NCI-H1930 (cell line): ENCODE results near the gene SLC38A5.
"Not testable (repeated sequence)": the region's sequence is repeated elsewhere in the genome, so short reads cannot be mapped to it uniquely, and the experiment has no call there.

ENCODE experiments used
- DNase-seq, 2 experiments: peaks; one replicate each; lab custom pipeline; 2025; lab: John Stamatoyannopoulos, UW

SLC38A5 gene

DNA sequence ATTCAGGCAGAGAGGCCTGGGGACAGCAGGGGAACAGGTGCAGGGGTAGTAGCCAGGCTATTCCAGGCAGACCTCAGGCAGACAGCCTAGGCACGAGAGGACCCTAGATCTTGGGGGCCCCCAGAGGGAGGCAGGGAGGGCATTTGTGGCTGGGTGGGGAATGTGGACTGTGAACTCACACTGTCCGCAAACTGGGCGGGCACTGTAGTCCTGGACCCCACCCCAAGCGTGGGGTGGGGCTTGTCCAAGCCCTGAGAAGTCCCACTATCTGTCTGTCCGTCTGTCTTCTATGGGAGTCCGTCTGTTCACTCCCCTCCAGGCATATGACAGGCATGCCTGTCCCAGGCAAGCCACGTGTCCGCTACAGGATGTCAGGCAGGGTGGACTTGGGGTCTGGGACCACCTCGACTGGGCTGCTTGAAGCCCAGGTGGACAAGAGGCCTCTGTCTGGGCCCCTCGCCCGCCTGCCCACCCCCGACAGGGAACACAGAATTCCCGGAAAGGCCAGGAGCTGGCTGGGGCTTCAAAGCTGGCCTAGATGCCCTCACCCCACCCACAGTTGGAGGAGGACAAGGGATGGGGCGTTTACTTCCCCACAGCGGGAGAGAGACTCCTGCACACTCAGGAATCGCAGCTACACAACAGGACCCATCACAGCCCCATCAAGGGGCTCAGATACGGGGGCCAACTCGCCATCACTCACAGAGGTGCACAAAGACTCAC lies at the start of gene SLC38A5:
SLC38A5 (minus strand) TSS at position 151 of the 723 bp plus-strand sequence. CDS start 2,336 bp downstream, outside the sequence.
- DNase-seq: no peak

DNA sequence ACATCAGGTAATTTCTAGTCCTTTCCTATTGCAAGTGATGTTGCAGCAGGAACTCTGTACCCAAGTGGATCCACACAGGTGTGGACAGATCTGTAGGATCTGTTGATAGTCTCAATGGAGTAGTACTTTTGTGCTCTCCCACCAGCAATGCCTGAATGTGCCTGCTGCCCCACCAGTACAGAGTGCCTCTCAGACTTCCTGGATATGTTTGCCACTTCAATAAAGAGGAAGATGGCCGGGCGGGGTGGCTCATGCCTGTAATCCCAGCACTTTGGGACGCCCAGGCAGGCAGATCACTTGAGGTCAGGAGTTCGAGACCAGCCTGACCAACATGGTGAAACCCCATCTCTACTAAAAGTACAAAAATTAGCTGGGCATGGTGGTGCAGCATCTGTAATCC lies 49.4 kb upstream of the SLC38A5 start:
- not testable (repeated sequence) for DNase-seq

DNA sequence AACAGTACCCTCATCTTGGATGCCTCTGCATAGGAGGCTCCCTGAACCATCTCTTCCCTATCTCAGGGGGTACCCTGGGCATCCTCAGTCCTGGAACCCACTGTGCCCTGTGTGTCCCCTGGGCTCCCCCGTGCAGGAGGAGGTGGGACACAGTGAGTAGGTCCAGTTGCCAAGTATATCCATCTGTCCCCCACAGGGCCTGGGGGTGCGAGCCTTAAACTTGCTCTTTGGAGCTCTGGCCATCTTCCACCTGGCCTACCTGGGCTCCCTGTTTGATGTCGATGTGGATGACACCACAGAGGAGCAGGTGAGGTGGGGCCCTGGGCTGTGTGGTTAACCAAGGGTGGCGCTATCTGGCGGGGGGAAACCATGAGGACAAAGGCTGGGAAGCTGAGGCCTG lies 46.9 kb upstream of the SLC38A5 start:
- DNase-seq: no peak

DNA sequence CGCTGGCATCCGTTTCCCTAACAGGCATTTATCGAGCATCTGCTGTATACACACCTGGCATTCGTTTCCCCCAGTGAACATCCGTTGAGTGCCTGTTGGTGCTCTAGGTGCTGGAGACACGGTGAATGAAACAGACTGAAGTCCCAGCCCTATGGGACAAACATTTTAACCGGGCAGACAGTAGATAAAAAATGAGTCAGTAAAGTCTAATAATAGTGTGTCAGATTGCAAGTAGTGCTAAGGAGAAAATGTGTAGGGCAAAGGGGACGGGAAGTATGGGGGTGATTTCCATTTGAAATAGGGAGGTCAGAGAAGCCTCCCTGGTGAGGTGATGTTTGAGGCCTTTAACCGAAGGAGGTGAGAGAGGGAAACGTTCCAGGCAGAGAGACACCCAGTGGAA lies 46.2 kb upstream of the SLC38A5 start:
- no peak for DNase-seq

DNA sequence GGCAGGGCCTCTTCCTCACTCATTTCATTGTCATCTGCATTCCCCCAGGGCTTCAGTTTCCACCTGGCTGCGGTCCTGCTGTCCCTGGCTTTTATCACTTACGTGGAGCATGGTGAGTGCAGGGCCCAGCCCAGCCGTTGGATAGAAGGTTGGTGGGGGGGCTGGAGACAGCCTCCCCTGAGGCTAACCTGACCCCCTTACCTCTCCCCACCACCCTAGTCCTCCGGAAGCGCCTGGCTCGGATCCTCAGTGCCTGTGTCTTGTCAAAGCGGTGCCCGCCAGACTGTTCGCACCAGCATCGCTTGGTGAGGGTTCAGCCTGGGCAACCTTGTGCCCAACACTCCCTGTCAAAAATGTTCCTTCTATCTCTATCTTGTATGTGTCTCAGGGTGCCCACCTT lies 45.8 kb upstream of the SLC38A5 start:
- DNase-seq: no peak

DNA sequence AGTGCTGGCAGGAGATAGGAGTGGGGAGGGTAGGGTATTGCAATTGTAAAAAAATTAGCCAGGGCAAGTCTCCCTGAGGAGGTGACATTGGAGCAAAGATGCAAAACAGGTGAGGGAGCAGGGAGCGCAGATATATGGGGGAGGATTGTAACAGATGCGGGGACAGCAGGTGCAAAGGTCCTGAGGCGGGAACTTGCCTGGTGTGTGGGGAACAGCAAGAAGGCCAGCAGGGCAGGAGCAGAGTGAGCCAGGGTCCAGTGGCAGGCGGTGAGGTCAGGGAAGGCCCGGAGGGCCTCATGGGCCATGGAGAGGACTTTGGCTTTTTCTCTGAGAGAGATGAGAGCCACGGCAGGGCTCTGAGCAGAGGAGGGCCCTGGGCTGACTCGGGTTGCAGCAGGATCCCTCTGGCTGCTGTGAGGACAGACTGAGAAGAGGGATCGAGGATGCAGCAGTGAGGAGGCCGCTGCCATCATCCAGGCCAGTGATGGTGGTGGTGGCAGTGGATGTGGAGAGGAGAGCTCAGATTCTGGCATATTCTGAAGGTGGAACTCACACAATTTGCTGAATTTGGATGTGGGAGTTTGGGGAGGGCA lies 44.9 kb upstream of the SLC38A5 start:
- no peak for DNase-seq

DNA sequence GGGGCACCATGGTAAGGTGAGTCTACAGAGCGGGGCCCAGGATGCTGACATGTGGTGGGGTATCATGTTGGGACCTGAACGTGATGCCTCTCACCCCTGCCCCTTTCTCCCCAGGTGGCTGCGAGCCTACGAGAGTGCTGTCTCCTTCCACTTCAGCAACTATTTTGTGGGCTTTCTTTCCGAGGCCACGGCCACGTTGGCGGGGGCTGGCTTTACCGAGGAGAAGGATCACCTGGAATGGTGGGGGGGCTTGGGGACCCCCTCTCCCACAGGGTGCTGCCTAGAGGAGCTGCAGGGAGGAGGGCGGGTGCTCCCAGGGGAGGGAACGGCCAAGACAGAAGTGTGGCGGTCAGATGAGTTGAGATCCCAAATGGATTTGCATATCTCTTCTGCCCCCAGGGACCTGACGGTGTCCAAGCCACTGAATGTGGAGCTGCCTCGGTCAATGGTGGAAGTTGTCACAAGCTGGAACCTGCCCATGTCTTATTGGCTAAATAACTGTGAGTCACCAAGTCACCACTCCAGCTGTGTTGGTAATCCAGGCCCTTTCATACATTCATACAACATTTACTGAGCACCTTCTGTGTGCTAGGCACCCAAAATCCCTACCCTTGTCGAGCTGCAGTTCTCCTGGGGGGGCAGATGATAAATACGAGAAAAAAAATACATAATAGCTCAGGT lies 44.2 kb upstream of the SLC38A5 start:
- no peak for DNase-seq

DNA sequence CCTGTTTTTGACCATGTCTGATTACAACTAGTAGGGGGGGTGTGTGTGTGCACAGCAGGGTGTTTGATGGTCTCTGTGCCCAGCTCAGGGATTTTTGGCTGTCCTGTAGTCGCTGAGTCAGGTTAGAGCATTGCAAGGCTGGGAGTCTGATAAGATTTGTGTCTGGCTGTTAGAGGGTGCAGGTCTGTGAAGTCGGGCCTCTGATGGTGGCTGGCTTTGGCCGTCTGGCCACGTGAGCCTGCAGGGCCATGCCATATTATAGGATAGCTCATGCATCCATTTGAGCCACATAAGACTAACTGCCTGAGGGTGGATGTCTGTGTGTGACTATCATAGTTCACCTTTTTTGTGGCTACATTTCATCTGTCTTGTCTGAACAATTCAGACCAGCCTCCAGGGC lies 43.6 kb upstream of the SLC38A5 start:
- no peak for DNase-seq

DNA sequence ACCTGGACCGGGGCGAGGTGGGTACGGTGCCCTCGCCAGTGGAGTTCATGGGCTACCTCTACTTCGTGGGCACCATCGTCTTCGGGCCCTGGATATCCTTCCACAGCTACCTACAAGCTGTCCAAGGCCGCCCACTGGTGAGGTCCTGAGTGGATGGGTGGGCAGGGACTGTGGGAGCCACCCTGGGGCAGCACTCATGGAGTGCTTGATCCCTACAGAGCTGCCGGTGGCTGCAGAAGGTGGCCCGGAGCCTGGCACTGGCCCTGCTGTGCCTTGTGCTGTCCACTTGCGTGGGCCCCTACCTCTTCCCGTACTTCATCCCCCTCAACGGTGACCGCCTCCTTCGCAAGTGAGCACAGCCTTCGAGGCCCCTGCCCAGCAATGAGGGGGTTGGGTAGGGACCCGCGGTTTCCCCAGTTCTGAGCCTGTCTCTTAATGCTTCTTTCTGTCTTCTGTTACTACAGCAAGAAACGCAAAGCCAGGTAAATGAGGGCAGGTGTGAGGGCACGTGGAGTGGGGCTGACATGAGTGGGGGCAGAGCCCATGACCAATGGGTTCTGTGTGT lies 42.4 kb upstream of the SLC38A5 start:
- DNase-seq: no peak

DNA sequence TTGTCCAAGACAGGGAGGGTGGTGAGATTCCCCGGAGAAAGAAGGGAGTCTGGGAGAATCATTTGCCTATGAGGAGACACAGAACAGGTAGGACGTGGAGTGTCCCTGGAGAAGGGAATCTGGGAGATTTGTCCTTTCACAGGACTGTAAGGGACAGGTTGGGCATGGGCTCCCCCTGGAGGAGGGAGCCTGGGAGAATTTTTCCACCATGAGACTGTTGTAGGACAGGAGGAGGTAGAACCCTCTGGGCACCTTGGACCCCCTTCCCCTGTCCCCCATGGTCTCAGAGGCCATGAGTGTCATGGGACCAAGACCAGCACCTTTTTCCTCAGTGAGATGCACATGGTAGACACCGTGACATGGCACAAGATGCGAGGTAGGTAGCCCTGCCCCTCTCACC lies 41.5 kb upstream of the SLC38A5 start:
- peak in 1 of 2 experiments; percentile 11 for DNase-seq

DNA sequence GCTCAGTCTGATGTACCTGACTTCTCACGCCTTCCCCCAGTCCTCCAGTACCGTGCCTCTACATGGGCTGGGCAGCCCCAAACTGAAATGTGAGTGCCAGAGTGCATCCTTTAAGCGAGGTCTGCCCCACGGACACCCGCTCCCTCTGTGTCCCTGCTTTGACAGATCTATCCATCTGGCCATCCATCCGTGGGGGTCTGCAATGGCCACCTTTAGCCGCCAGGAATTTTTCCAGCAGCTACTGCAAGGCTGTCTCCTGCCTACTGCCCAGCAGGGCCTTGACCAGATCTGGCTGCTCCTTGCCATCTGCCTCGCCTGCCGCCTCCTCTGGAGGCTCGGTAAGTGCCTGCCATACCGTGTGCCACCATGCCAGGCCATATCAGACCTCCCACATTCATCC lies 39.6 kb upstream of the SLC38A5 start:
- DNase-seq: no peak

DNA sequence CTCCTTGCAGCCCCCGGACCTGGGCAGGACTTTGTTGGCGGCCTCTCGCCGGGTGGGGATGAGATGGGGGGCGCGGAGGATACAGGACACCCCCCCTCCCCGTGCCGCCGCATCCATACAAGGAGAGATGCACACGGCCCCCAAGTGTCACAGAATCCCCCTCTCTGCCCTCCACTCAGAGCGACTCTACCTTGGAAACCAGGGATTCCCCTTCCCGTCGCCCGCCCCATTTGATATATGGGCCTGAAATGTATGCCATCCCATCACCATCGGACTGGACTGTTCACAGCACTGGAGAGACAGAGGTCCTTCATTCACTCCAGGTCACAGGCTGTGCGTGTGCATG lies 39.2 kb upstream of the SLC38A5 start:
- no peak for DNase-seq

DNA sequence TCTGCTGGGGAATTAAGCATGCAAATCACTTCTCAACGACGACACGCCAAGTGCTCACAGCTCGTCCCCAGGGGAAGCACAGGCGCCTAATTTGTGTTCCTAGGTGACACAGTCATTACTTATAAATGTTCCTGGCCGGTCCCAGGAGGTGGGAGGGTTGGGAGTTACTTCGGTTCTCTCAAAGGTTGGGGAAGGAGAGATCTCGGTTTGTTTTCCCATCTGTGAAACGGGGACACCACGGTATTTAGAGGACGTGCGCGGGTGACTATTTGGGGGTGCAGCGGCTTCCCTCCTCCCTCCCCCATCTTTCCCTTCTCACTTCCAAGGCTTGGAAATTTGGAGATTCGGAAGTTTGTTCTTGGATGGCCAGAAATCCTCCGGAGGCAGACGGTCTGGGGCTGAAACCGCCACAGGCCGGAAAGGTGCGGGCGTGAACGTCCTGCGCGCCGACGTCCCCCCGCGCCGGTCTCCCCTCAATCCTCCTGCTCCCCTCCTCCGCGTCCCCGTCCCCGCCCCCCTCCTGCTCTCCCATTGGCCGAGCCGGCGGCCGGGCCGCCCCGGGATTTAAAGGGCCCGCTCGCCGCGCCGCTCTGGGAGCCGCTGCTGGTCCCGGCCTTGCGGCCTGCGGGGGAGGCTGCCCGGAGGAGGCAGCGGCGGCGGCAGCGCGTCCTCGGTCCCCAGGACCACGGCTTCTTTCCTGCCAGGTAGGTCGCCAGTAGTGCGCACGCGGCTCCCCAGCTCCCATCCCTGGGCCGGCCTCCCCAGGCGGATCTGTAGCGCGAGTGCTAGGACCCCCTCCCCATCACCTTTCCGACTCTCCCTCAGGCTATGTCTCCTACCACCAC lies 38.6 kb upstream of the SLC38A5 start, which contains the start of gene PORCN:
PORCN (plus strand) TSS at position 593 of the 845 bp plus-strand sequence. CDS start 829 bp downstream, outside the sequence.
- DNase-seq: peak; percentile 15 to 63

DNA sequence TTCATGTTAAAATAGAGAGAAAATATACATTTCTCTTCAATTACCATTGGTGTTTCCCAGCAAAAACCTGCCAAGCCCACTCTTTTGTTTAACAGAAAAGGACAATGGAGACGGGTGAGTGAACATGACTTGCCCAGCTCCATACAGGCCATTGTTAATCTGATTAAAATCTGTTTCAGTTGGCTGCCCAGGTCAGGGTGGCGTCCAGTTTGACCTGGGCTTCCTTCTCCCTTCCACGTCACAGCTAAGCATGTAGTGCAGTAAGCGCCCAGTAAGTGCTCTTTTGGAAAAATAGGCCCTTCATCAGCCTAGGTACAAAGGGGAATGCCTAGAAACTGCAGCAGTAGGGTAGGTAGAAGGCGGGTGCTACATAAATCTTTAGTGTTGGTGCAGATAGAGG lies 37.2 kb upstream of the SLC38A5 start:
- DNase-seq: no peak

DNA sequence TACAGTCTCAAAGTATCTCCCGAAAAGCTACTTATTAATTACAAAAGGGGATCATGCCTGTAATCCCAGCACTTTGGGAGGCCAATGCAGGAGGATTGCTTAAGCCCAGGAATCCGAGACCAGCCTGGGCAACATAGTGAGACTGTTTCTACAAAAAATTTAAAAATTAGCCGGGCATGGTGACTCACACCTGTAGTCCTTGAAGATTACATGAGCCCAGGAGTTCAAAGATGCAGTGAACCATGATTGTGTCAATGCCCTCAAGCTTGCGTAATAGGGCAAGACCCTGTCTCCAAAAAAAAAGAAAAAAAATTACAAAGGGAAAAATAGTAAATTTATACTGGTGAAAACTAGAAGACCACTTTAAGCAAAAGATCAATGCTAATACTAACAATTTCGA lies 35.4 kb upstream of the SLC38A5 start:
- DNase-seq: no peak

DNA sequence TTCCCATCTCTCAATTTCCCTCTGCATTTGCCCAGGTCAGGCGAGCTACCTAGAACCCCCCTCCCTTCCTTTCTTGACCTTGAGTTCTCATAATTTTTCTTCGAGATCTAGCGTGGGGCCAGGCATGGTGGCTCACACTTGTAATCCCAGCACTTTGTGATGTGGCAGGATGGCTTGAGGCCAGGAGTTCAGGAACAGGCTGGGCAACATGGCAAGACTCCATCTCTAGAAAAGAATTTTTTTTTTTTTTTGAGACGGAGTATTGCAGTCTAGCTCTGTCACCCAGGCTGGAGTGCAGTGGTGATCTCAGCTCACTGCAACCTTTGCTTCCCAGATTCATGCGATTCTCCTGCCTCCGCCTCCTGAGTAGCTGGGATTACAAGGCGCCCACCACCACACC lies 34.2 kb upstream of the SLC38A5 start:
- DNase-seq: no peak

DNA sequence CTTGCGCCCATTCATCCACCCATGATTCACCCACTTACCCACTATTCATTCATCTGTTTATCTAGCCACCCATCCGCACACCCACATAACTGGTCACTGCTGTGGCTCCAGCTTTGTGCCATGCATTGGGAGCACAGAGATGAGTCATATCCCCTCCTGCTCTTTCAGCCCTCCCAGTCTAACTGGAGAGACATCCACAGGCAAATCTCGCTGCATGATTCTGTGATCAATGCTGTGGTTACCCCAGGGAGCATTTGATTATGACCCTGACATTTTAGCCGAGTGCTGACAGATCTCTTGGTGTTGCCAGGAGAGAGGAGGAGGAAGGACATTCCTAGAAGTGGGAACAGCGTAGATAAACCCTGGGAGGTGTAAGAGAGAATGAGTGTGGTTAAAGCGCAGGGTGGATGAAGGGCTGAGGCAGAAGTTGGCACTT lies 28.3 kb upstream of the SLC38A5 start:
- DNase-seq: no peak

DNA sequence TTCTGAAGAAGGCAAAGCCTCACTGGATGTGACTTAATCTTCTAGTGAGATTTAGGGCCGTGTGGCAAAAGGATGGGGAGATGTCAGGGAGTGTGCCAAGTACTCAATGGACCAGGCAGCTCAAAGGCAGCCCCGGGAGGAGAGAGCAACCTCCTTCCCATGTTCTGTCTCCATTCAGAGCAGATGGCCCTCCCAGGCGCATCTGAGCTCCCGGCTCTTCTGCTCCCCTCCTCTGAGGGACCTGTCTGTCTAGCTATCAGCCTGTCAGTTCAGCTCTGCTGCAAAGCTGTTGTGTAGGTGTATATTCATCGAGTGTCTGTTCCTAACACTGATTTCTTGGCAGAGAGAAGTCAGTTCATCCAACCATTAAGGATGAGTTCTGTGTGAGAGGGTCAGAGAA lies 27.8 kb upstream of the SLC38A5 start:
- DNase-seq: no peak

DNA sequence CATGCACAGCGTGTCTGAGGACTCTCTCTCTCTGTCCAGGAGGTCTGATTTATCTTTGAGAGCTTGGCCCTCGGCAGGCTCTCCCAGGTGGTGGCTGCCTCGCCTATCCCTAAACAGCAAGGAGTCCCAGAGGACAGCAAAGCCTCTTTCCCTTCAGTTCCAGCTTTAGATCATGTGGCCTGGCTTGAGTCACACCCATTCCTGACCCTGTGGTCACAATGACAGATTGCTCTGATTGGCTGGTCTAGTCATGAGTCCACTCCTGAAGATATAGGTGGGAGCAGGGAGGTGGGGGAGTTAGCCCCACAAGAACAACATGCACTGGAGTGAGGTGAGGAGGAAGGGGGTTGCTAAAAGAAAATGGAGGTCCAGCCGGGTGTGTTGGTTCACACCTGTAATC lies 26.6 kb upstream of the SLC38A5 start:
- no peak for DNase-seq

DNA sequence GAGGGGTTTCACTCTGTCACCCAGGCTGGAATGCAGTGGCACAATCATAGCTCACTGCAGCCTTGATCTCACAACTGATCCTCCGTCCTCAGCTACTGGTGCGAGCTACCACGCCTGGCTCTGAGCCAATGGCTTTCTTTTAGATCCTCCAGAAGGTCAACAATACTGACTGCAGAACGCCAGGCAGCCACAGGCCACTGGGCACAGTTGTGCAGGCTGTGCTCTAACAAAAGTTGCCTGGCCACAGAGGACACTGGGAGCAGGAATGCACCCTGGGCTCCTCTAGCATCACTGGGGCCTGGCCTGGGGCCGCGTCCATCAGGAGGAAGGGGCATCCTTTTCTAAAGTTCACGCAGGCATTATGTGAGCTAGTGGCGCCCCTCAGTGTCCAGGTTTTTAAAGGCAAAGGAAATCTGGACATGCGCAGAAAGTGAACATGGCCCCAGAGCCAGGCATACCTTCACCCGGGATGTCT lies 23.9 kb upstream of the SLC38A5 start:
- DNase-seq: peak in 1 of 2 experiments; percentile 3

DNA sequence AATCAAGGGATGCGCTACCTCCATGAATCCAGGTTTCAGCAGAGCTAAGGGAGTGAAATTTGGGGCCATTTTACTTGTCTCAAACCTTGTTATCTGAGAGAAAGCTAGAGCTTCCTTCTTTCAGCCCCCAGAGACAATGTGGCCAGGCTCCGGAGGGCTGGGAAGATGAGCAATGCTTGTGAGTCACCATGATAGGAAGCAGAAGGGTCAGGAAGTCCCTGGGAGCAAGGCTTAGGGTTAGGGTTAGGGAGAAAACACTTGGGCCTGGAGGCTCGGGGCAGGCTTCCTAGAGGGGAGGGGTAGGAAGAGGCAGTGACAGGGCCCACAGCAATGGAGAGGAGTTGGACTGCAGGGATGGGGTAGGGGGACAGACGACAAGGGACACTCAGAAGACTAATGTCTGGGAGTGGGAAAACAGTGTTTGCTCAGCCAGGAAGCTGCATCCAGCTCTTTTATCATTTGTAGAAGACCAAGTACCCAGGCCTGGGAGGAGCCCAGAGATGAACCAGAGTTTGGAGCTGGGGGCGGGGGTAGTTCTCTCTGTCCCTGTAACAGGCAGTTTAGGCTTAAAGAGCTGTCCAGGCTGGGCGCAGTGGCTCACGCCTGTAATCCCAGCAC lies 22.3 kb upstream of the SLC38A5 start:
- DNase-seq: no peak
